ENCODE measurements around the gene UCN. TPM values are rescaled to one million over a fixed set of nuclear protein-coding genes. Genes with fewer than 3 reads are reported as not detected.

Gene UCN
- total and polyA plus RNA-seq, 4 donors, result 0.25 to 0.83 (median 0.42) TPM; not detected in 1

GRCh38 chr2:27291865-27292264, 16.4 kb downstream of the UCN start:
- H3K9me3 ChIP-seq (ENCODE audit: control insufficient read depth in 4 of 4, low read length in 3 of 4), result no peaks in the 10 kb centered on the region
- H3K9ac ChIP-seq (ENCODE audit: low read depth in 1 of 2, low read length in 2 of 2), result no peak overlapping the region
- peaks cover 2 to 11% (median 7%) of the 10 kb centered on the region in 4 donors for H3K4me1 ChIP-seq (ENCODE audit: control insufficient read depth in 4 of 4, insufficient read depth in 4 of 4, low read length in 3 of 4)
- H3K4me3 ChIP-seq (ENCODE audit: low read depth in 1 of 3, low read length in 3 of 3), result no peak overlapping the region
- TF ChIP-seq HNF4A (conservative IDR thresholded peaks at IDR 0.05) (no peak), TAF1 (conservative IDR thresholded peaks at IDR 0.05) (no peak), ATF3 (IDR thresholded peaks at IDR 0.05) (no peak), HNF4G (IDR thresholded peaks at IDR 0.05) (no peak)
- no peak for DNase-seq (ENCODE audit: low spot score)
- H3K27ac ChIP-seq (ENCODE audit: low read depth in 1 of 2, low read length in 2 of 2), result no peak overlapping the region
- 80% methylated on average over 6 of the region's 6 CpGs for WGBS
- H3K27me3 ChIP-seq (ENCODE audit: control insufficient read depth in 4 of 4, insufficient read depth in 4 of 4, low read length in 3 of 4), result no peaks in the 10 kb centered on the region
- H3K36me3 ChIP-seq (ENCODE audit: control insufficient read depth in 4 of 4, insufficient read depth in 3 of 4, low read depth in 1 of 4, low read length in 3 of 4), result no peaks in the 10 kb centered on the region

- DNase-seq (ENCODE audit: low spot score), result no peak
- no peak overlapping the region for H3K4me3 ChIP-seq (ENCODE audit: low read depth in 1 of 3, low read length in 3 of 3)
- no peaks in the 10 kb centered on the region for H3K36me3 ChIP-seq (ENCODE audit: control insufficient read depth in 4 of 4, insufficient read depth in 3 of 4, low read depth in 1 of 4, low read length in 3 of 4)
- no peak overlapping the region for H3K27ac ChIP-seq (ENCODE audit: low read depth in 1 of 2, low read length in 2 of 2)
- H3K4me1 ChIP-seq (ENCODE audit: control insufficient read depth in 4 of 4, insufficient read depth in 4 of 4, low read length in 3 of 4), result peaks cover 2 to 11% (median 7%) of the 10 kb centered on the region in 4 donors
- WGBS, result 84% methylated on average over 5 of the region's 5 CpGs
- H3K27me3 ChIP-seq (ENCODE audit: control insufficient read depth in 4 of 4, insufficient read depth in 4 of 4, low read length in 3 of 4), result no peaks in the 10 kb centered on the region
- H3K9ac ChIP-seq (ENCODE audit: low read depth in 1 of 2, low read length in 2 of 2), result no peak overlapping the region
- no peak for TF ChIP-seq MAX (IDR thresholded peaks at IDR 0.05)
- no peak for TF ChIP-seq NR2F2 (IDR thresholded peaks at IDR 0.05)
- TF ChIP-seq JUND (IDR thresholded peaks at IDR 0.05), result no peak
- no peak for TF ChIP-seq RAD21 (IDR thresholded peaks at IDR 0.05)
- no peak for TF ChIP-seq RXRA (IDR thresholded peaks at IDR 0.05)
- no peaks in the 10 kb centered on the region for H3K9me3 ChIP-seq (ENCODE audit: control insufficient read depth in 4 of 4, low read length in 3 of 4)
Measured at GRCh38 chr2:27290549-27290948, 17.7 kb downstream of the UCN start.

- Histone ChIP-seq H3K9ac (ENCODE audit: low read depth in 1 of 2, low read length in 2 of 2) (no peak overlapping the region), H3K4me1 (ENCODE audit: control insufficient read depth in 4 of 4, insufficient read depth in 4 of 4, low read length in 3 of 4) (peaks cover 2 to 10% (median 7%) of the 10 kb centered on the region in 4 donors), H3K4me3 (ENCODE audit: low read depth in 1 of 3, low read length in 3 of 3) (no peak overlapping the region), H3K27me3 (ENCODE audit: control insufficient read depth in 4 of 4, insufficient read depth in 4 of 4, low read length in 3 of 4) (no peaks in the 10 kb centered on the region), H3K9me3 (ENCODE audit: control insufficient read depth in 4 of 4, low read length in 3 of 4) (no peaks in the 10 kb centered on the region), H3K36me3 (ENCODE audit: control insufficient read depth in 4 of 4, insufficient read depth in 3 of 4, low read depth in 1 of 4, low read length in 3 of 4) (no peaks in the 10 kb centered on the region), H3K27ac (ENCODE audit: low read depth in 1 of 2, low read length in 2 of 2) (no peak overlapping the region)
- no peak for DNase-seq (ENCODE audit: low spot score)
- TF ChIP-seq NR2F2 (IDR thresholded peaks at IDR 0.05), result no peak
- no peak for TF ChIP-seq ZBTB33 (IDR thresholded peaks at IDR 0.05)
- TF ChIP-seq HNF4G (IDR thresholded peaks at IDR 0.05), result no peak
- TF ChIP-seq REST (IDR thresholded peaks at IDR 0.05), result no peak
- no peak for TF ChIP-seq TAF1 (conservative IDR thresholded peaks at IDR 0.05)
- TF ChIP-seq HNF4A (conservative IDR thresholded peaks at IDR 0.05), result no peak
- TF ChIP-seq RXRA (IDR thresholded peaks at IDR 0.05), result no peak
- no peak for TF ChIP-seq FOXA1 (IDR thresholded peaks at IDR 0.05)
- TF ChIP-seq YY1 (IDR thresholded peaks at IDR 0.05), result no peak
- TF ChIP-seq RAD21 (IDR thresholded peaks at IDR 0.05), result no peak
- no peak for TF ChIP-seq JUND (IDR thresholded peaks at IDR 0.05)
- no peak for TF ChIP-seq FOXA2 (IDR thresholded peaks at IDR 0.05)
- no peak for TF ChIP-seq EGR1 (IDR thresholded peaks at IDR 0.05; ENCODE audit: low read depth in 2 of 2)
- no peak for TF ChIP-seq SP1 (IDR thresholded peaks at IDR 0.05)
- TF ChIP-seq GABPA (IDR thresholded peaks at IDR 0.05 in 1 of 2, conservative IDR thresholded peaks at IDR 0.05 in 1 of 2), result no peak
- 71% methylated on average over 3 of the region's 3 CpGs for WGBS
Measured at GRCh38 chr2:27288610-27289009, 19.6 kb downstream of the UCN start.

Measured in liver (tissue), 9 donors.